Endodermal cell (in vitro differentiated cells): ENCODE measurements around the gene AP5S1. TPM values are rescaled to one million over a fixed set of nuclear protein-coding genes. Genes with fewer than 3 reads are reported as not detected.
A peak's percentile ranks its signal among the peaks of the same experiment; 100 is the strongest.

Experiments used
- DNase-seq: peaks from one replicate; pipeline ENCODE4 v3.0.0-alpha.2; 2017
- H3K27ac ChIP-seq: 2 replicates; pipeline ENCODE4 v1.5.1; 2013; ENCODE audit warnings: mild to moderate bottlenecking, low read depth, low read length, moderate library complexity
- H3K27me3 ChIP-seq: 2 replicates; pipeline ENCODE4 v1.6.1; 2013; ENCODE audit warnings: mild to moderate bottlenecking, low read length, moderate library complexity; ENCODE audit not compliant: insufficient read depth, control insufficient read depth, poor library complexity, severe bottlenecking
- H3K36me3 ChIP-seq: 2 replicates; pipeline ENCODE4 v1.7.0; 2013; ENCODE audit warnings: mild to moderate bottlenecking, low read length, moderate library complexity; ENCODE audit not compliant: control insufficient read depth, insufficient read depth
- H3K4me1 ChIP-seq: one replicate; pipeline ENCODE4 v1.7.0; 2013; ENCODE audit warnings: low read length; ENCODE audit not compliant: control insufficient read depth, insufficient read depth
- H3K4me3 ChIP-seq: 2 replicates; pipeline ENCODE4 v1.5.1; 2013; ENCODE audit warnings: mild to moderate bottlenecking, low read length, moderate library complexity
- H3K9ac ChIP-seq: 2 replicates; pipeline ENCODE4 v1.6.1; 2013; ENCODE audit warnings: mild to moderate bottlenecking, low read length, moderate library complexity; ENCODE audit not compliant: poor library complexity, severe bottlenecking; ENCODE audit errors: extremely low read depth
- H3K9me3 ChIP-seq: 2 replicates; pipeline ENCODE4 v1.6.1; 2013; ENCODE audit warnings: mild to moderate bottlenecking, low read length, moderate library complexity; ENCODE audit not compliant: control insufficient read depth
- H3K27ac Mint-ChIP-seq: 2 replicates; pipeline ENCODE4 v1.8.0; 2020; ENCODE audit warnings: mixed read lengths
- H3K27me3 Mint-ChIP-seq: 2 replicates; pipeline ENCODE4 v1.8.0; 2021; ENCODE audit warnings: mild to moderate bottlenecking, mixed read lengths; ENCODE audit not compliant: insufficient read depth
- H3K36me3 Mint-ChIP-seq: 2 replicates; pipeline ENCODE4 v1.8.0; 2020; ENCODE audit warnings: low read depth, mixed read lengths
- H3K4me1 Mint-ChIP-seq: 2 replicates; pipeline ENCODE4 v1.8.0; 2020; ENCODE audit warnings: mixed read lengths
- H3K4me3 Mint-ChIP-seq: 2 replicates; pipeline ENCODE4 v1.8.0; 2020; ENCODE audit warnings: mild to moderate bottlenecking, moderate library complexity, mixed read lengths
- H3K9me3 Mint-ChIP-seq: 2 replicates; pipeline ENCODE4 v1.8.0; 2020; ENCODE audit warnings: mild to moderate bottlenecking, mixed read lengths
- CTCF ChIP-seq: fragments of 200-600 bp; sonication (generic); conservative IDR thresholded peaks from 2 replicates; pipeline ENCODE4 v1.5.0; 2021; ENCODE audit warnings: antibody characterized with exemption, mild to moderate bottlenecking
- WGBS, 2 experiments: methylation state at CpG; one replicate each; pipeline versions ENCODE4 v1.1.5 to v1.1.7; 2013; ENCODE audit warnings: missing lambda C conversion rate in 2 of 2, mixed read lengths in 1 of 2; ENCODE audit not compliant: insufficient coverage in 1 of 2, insufficient read length in 1 of 2; 5-methylcytosine and 5-hydroxymethylcytosine counted together
- total RNA-seq, 2 donors: library from RNA; stranded (reverse); fragmentation: NEBNext Ultra II Directional in 1 of 2; extraction: Animal tissue kit (Norgen Biotek cat#: 25700) in 1 of 2; gene quantifications; 2 replicates in 1 of 2; 3 replicates in 1 of 2; pipeline ENCODE4 v1.2.1, GENCODE V29; 2021

The AP5S1 gene
- total RNA-seq, 2 donors from 2014 or later = 5.1 to 6.1 TPM

- Mint-ChIP-seq H3K4me3 (no peak overlapping the region), H3K9me3 (no peaks in the 10 kb centered on the region), H3K4me1 (no peaks in the 10 kb centered on the region), H3K27me3 (peaks cover 77% of the 10 kb centered on the region), H3K27ac (no peak overlapping the region), H3K36me3 (no peaks in the 10 kb centered on the region)
- TF ChIP-seq CTCF = no peak
- Histone ChIP-seq H3K4me3 (no peak overlapping the region), H3K36me3 (no peaks in the 10 kb centered on the region), H3K4me1 (peaks cover 3% of the 10 kb centered on the region), H3K9ac (no peak overlapping the region), H3K9me3 (no peaks in the 10 kb centered on the region), H3K27me3 (peaks cover 58% of the 10 kb centered on the region), H3K27ac (no peak overlapping the region)
- peak; percentile 29 for DNase-seq
- 71 to 90% methylated on average over 2 to 4 of the region's 4 CpGs for WGBS, 2 experiments
These were observed 44.8 kb upstream of the AP5S1 start for GRCh38 chr20:3775457-3776108.

GRCh38 chr20:3777381-3777715 is 43.0 kb upstream of the AP5S1 start:
- Histone ChIP-seq H3K27ac (no peak overlapping the region), H3K27me3 (peaks cover 62% of the 10 kb centered on the region), H3K36me3 (no peaks in the 10 kb centered on the region), H3K4me1 (peaks cover 3% of the 10 kb centered on the region), H3K9me3 (no peaks in the 10 kb centered on the region), H3K9ac (no peak overlapping the region), H3K4me3 (peak overlapping the region; percentile 69)
- H3K4me3 Mint-ChIP-seq = peak overlapping the region; percentile 47
- no peaks in the 10 kb centered on the region for H3K9me3 Mint-ChIP-seq
- 27 to 40% methylated on average over 1 to 16 of the region's 16 CpGs for WGBS, 2 experiments
- peaks cover 76% of the 10 kb centered on the region for H3K27me3 Mint-ChIP-seq
- no peak overlapping the region for H3K27ac Mint-ChIP-seq
- no peak for DNase-seq
- peaks cover 2% of the 10 kb centered on the region for H3K4me1 Mint-ChIP-seq
- no peaks in the 10 kb centered on the region for H3K36me3 Mint-ChIP-seq
- no peak for TF ChIP-seq CTCF

- Histone ChIP-seq H3K9ac (no peak overlapping the region), H3K9me3 (no peaks in the 10 kb centered on the region), H3K27me3 (peaks cover 62% of the 10 kb centered on the region), H3K27ac (no peak overlapping the region), H3K4me3 (peak overlapping the region; percentile 69), H3K36me3 (no peaks in the 10 kb centered on the region), H3K4me1 (peaks cover 3% of the 10 kb centered on the region)
- no peak overlapping the region for H3K27ac Mint-ChIP-seq
- H3K4me1 Mint-ChIP-seq = peaks cover 2% of the 10 kb centered on the region
- H3K9me3 Mint-ChIP-seq = no peaks in the 10 kb centered on the region
- DNase-seq = peak; percentile 89
- 3 to 5% methylated on average over 37 to 70 of the region's 70 CpGs for WGBS, 2 experiments
- no peaks in the 10 kb centered on the region for H3K36me3 Mint-ChIP-seq
- peak overlapping the region; percentile 47 for H3K4me3 Mint-ChIP-seq
- peak; percentile 42 for TF ChIP-seq CTCF
- peaks cover 70% of the 10 kb centered on the region for H3K27me3 Mint-ChIP-seq
These were observed 42.4 kb upstream of the AP5S1 start for GRCh38 chr20:3777716-3778629.
